ENCODE data around the gene FSTL3. TPM values are rescaled to one million over a fixed set of nuclear protein-coding genes. Genes with fewer than 3 reads are reported as not detected.

The FSTL3 gene
- total and polyA plus RNA-seq, 2 of the 13 experiments (the other 11 are each of a cell fraction or from before 2014, with no cell fraction given), result 13.5 to 15.6 TPM

DNA sequence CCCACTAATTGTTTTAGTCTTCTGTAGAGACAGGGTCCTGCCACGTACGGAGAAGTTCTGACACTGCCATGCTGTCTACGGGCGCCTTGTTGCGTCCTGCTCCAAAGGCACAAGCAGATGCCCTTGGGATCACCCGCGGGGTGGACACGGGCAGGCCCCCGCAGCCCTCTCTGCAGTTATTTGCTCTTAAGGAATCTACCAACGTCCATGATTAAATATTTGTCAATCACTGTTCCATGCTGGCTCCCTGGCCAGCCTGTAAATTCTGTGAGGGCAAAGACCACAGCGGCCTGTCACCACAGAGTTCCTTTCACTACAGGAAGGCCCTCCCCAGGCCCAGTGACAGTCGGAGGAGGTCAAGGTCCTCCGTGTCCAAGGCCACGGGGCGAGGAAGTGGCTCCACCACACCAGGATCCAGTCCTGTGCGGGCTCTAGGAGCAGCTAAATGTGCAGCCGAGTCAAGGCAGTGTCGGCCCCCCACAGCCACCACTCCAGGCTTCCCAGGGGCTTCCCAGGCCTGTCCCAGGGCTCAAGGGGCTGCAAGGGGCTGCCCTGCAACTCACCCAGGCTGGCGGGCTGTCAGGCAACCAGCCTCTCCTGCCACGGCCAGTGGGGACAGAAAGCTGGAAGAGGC, 15.3 kb upstream of the FSTL3 start (continued):
- TF ChIP-seq, protein P1, sequence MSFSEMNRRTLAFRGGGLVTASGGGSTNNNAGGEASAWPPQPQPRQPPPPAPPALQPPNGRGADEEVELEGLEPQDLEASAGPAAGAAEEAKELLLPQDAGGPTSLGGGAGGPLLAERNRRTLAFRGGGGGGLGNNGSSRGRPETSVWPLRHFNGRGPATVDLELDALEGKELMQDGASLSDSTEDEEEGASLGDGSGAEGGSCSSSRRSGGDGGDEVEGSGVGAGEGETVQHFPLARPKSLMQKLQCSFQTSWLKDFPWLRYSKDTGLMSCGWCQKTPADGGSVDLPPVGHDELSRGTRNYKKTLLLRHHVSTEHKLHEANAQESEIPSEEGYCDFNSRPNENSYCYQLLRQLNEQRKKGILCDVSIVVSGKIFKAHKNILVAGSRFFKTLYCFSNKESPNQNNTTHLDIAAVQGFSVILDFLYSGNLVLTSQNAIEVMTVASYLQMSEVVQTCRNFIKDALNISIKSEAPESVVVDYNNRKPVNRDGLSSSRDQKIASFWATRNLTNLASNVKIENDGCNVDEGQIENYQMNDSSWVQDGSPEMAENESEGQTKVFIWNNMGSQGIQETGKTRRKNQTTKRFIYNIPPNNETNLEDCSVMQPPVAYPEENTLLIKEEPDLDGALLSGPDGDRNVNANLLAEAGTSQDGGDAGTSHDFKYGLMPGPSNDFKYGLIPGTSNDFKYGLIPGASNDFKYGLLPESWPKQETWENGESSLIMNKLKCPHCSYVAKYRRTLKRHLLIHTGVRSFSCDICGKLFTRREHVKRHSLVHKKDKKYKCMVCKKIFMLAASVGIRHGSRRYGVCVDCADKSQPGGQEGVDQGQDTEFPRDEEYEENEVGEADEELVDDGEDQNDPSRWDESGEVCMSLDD (CRISPR knock-in tag; IDR thresholded peaks at IDR 0.05; ENCODE audit: borderline replicate concordance), result no peak
- TF ChIP-seq NPAS2 (CRISPR knock-in tag; IDR thresholded peaks at IDR 0.05; ENCODE audit: borderline replicate concordance), result no peak
- no peak for TF ChIP-seq MYNN (CRISPR knock-in tag; IDR thresholded peaks at IDR 0.05; ENCODE audit: low read depth)
- TF ChIP-seq BCL6 (CRISPR knock-in tag; IDR thresholded peaks at IDR 0.05), result peak; percentile 89
- TF ChIP-seq ZMYM2 (CRISPR knock-in tag; IDR thresholded peaks at IDR 0.05), result peak; percentile 88
- TF ChIP-seq U2AF2 (IDR thresholded peaks at IDR 0.05; ENCODE audit: low read depth, low read length), result no peak
- no peak for TF ChIP-seq ZNF720 (CRISPR knock-in tag; IDR thresholded peaks at IDR 0.05)
- no peak; the same call in 1 of the 2 replicates for TF ChIP-seq ZSCAN5A (CRISPR knock-in tag; IDR thresholded peaks at IDR 0.05; ENCODE audit: borderline replicate concordance)
- TF ChIP-seq SP5 (CRISPR knock-in tag; IDR thresholded peaks at IDR 0.05; ENCODE audit: borderline replicate concordance, low read depth), result peak; percentile 82
- TF ChIP-seq ZNF547 (CRISPR knock-in tag; IDR thresholded peaks at IDR 0.05), result no peak
- peak; percentile 71; the same call in 1 of the 2 replicates for TF ChIP-seq ZSCAN9 (CRISPR knock-in tag; IDR thresholded peaks at IDR 0.05; ENCODE audit: borderline replicate concordance)
- TF ChIP-seq ZNF557 (CRISPR knock-in tag; IDR thresholded peaks at IDR 0.05), result 0 out of 2 replicates have a peak, but pooled peaks have one; percentile 45
- TF ChIP-seq KLF12 (CRISPR knock-in tag; IDR thresholded peaks at IDR 0.05; ENCODE audit: borderline replicate concordance), result no peak
- no peak for TF ChIP-seq CERS6 (CRISPR knock-in tag; IDR thresholded peaks at IDR 0.05)
- no peak for TF ChIP-seq ZNF891 (CRISPR knock-in tag; IDR thresholded peaks at IDR 0.05)
- no peak for TF ChIP-seq AHR (CRISPR knock-in tag; IDR thresholded peaks at IDR 0.05)
- no peak for TF ChIP-seq CBX2 (IDR thresholded peaks at IDR 0.05; ENCODE audit: low read depth, low read length)
- no peak for TF ChIP-seq CBX2 (CRISPR knock-in tag; IDR thresholded peaks at IDR 0.05; ENCODE audit: low read depth)
- TF ChIP-seq ZNF572 (CRISPR knock-in tag; IDR thresholded peaks at IDR 0.05), result no peak
- TF ChIP-seq, protein P2, sequence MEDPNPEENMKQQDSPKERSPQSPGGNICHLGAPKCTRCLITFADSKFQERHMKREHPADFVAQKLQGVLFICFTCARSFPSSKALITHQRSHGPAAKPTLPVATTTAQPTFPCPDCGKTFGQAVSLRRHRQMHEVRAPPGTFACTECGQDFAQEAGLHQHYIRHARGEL (CRISPR knock-in tag; IDR thresholded peaks at IDR 0.05), result no peak
- no peak; the same call in 1 of the 2 replicates for TF ChIP-seq NKX3-1 (CRISPR knock-in tag; IDR thresholded peaks at IDR 0.05)
- peak; percentile 58; the same call in 1 of the 2 replicates for TF ChIP-seq SIN3B (IDR thresholded peaks at IDR 0.05; ENCODE audit: low read length)
- TF ChIP-seq ZNF549 (CRISPR knock-in tag; IDR thresholded peaks at IDR 0.05), result no peak
- TF ChIP-seq ZNF3 (CRISPR knock-in tag; IDR thresholded peaks at IDR 0.05), result no peak
- TF ChIP-seq CC2D1A (CRISPR knock-in tag; IDR thresholded peaks at IDR 0.05), result no peak
- TF ChIP-seq CENPBD1 (CRISPR knock-in tag; IDR thresholded peaks at IDR 0.05; ENCODE audit: borderline replicate concordance, low read depth), result no peak
- peak; percentile 49 for TF ChIP-seq GABPA (IDR thresholded peaks at IDR 0.05; ENCODE audit: low read depth, low read length)
- TF ChIP-seq GABPA (CRISPR knock-in tag; IDR thresholded peaks at IDR 0.05; ENCODE audit: low read depth), result peak; percentile 84

All from HepG2 (cell line).